ENCODE data around the gene TRIOBP. TPM values are rescaled to one million over a fixed set of nuclear protein-coding genes. Genes with fewer than 3 reads are reported as not detected.

The TRIOBP gene
- total RNA-seq, 1 donor from 2014 or later: 105 TPM

- no peak for DNase-seq (ENCODE audit: low read depth, low spot score)
These were observed 125.4 kb downstream of the TRIOBP start for GRCh38 chr22:37822079-37822833.

GRCh38 chr22:37823134-37823985 lies 126.5 kb downstream of the TRIOBP start, which contains the start of gene GALR3:
GALR3 (plus strand) TSS chr22:37823382; CDS start chr22:37823407, 25 bp downstream.
- DNase-seq (ENCODE audit: low read depth, low spot score): no peak

GRCh38 chr22:37824674-37825641 lies 128.1 kb downstream of the TRIOBP start:
- no peak for DNase-seq (ENCODE audit: low read depth, low spot score)

Other genes with a start within 250 kb of the TRIOBP start
- 119 and 148 TPM in 2 replicates for gene MFNG, start 210.7 kb upstream of the TRIOBP start, total RNA-seq
- gene CARD10, start 177.6 kb upstream of the TRIOBP start, total RNA-seq: 26.9 and 39.7 TPM in 2 replicates
- gene CDC42EP1, start 136.6 kb upstream of the TRIOBP start, total RNA-seq: 19.5 and 27.5 TPM in 2 replicates
- gene LGALS2, start 117.0 kb upstream of the TRIOBP start, total RNA-seq: not detected in 2 replicates
- gene GGA1, start 88.2 kb upstream of the TRIOBP start, total RNA-seq: 26.3 and 36.7 TPM in 2 replicates
- 1.1 and 1.5 TPM in 2 replicates for gene SH3BP1, start 57.4 kb upstream of the TRIOBP start, total RNA-seq
- 11.1 and 13.7 TPM in 2 replicates for gene PDXP, start 38.3 kb upstream of the TRIOBP start, total RNA-seq
- gene LGALS1, start 21.4 kb upstream of the TRIOBP start, total RNA-seq: 4,833 and 7,629 TPM in 2 replicates
- 26.8 and 36.5 TPM in 2 replicates for gene NOL12, start 10.7 kb upstream of the TRIOBP start, total RNA-seq
- 33.8 and 48.3 TPM in 2 replicates for gene GCAT, start 110.9 kb downstream of the TRIOBP start, total RNA-seq
- gene GALR3, start 126.3 kb downstream of the TRIOBP start, total RNA-seq: not detected in 2 replicates
- 25.7 and 27.1 TPM in 2 replicates for gene ANKRD54, start 147.3 kb downstream of the TRIOBP start, total RNA-seq
- gene EIF3L, start 152.4 kb downstream of the TRIOBP start, total RNA-seq: 388 and 436 TPM in 2 replicates
- gene MICALL1, start 209.2 kb downstream of the TRIOBP start, total RNA-seq: 24.5 and 30.9 TPM in 2 replicates